ENCODE measurements around the gene EVPLL.
"Not testable (repeated sequence)": the region's sequence is repeated elsewhere in the genome, so short reads cannot be mapped to it uniquely, and the experiment has no call there.

DNA sequence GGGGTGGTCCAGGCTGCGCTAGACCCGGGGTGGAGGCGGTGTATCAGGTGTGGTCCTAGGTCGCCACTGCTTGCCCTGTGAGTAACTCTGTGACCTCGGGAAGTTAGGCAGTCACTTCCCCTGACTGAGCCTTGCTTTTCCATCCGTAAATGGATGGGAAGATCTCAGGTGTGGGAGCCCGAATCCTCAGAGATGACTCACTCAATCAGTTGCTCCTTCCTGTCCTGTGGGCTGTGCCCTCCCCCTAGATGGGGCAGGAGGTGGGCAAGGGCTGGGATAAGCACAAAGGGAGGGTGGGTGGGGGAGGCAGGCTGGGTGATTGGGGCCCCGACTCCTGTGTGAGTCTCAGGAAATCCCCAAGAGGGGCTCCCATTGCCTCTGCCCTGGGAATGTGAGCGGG is 54.6 kb downstream of the EVPLL start:
- TF ChIP-seq, protein P1, sequence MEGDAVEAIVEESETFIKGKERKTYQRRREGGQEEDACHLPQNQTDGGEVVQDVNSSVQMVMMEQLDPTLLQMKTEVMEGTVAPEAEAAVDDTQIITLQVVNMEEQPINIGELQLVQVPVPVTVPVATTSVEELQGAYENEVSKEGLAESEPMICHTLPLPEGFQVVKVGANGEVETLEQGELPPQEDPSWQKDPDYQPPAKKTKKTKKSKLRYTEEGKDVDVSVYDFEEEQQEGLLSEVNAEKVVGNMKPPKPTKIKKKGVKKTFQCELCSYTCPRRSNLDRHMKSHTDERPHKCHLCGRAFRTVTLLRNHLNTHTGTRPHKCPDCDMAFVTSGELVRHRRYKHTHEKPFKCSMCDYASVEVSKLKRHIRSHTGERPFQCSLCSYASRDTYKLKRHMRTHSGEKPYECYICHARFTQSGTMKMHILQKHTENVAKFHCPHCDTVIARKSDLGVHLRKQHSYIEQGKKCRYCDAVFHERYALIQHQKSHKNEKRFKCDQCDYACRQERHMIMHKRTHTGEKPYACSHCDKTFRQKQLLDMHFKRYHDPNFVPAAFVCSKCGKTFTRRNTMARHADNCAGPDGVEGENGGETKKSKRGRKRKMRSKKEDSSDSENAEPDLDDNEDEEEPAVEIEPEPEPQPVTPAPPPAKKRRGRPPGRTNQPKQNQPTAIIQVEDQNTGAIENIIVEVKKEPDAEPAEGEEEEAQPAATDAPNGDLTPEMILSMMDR (IDR thresholded peaks at IDR 0.05; ENCODE audit: low read depth, low read length, poor library complexity, severe bottlenecking): not testable (repeated sequence)
- TF ChIP-seq EZH2phosphoT487 (IDR thresholded peaks at IDR 0.05; ENCODE audit: borderline replicate concordance, low read length): not testable (repeated sequence)
